ENCODE data around the gene PPM1L.

PPM1L gene

GRCh38 chr3:160765211-160765610 lies 9.2 kb downstream of the PPM1L start:
- no peak for DNase-seq

DNA sequence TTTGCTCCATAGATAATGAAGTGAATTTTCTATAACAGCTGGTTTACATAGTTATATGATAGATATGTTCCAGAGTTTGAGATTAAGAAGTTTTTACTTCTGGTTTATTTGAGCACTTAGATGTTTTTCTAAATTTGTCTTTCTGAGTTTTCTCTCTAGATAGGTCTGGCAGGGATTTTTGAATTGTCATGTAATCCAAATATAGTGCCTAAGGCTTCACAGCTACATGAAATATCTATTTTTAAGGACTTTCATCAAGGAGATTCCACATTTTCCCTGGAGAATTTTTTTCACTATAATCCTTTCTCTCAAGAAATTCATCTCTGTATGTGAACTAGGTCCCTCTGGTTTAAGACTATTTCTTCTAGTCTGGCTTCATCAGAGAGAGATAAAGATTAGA lies 12.0 kb downstream of the PPM1L start:
- DNase-seq = no peak

DNA sequence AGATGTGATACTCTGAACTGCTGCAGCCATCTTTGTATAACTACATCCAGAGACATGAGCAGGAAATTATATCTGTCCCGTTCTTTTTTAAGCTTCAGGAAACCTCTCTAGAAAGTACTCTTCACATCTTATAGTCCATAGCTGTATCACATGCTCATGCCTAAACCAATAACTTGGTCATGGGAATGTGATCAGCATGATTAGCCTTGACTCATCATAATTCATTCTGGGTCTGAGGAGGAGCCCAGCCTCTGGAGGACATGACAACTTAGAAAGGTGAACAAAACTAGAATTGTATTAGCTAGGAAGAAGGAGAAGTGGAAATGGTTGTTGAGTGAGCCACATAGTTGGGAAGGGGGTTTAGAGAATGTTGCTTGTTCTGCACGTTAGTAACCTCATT lies 12.9 kb downstream of the PPM1L start:
- no peak for DNase-seq

- no peak for DNase-seq
Measured at GRCh38 chr3:160771811-160772459, 15.9 kb downstream of the PPM1L start.

- DNase-seq = no peak
Measured at GRCh38 chr3:160773722-160774121, 17.7 kb downstream of the PPM1L start.

DNA sequence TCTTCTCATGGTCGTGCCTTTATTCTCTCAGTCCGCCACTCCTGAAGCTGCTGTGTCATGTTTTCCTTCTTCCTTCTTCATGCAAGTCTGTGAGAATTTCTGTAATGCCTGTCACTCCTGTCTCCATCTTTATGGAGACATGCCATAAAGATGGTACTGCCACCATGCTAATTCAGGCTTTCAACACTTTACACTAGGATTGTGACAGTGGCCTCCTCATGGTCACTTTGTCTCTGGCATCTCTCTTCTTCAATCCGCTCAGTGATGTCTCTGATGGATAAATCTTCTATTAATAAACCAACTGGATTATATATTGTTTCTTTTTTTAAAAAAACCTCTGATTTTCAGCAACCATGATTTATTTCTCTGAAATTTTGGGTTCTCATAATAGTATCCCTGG lies 18.1 kb downstream of the PPM1L start:
- DNase-seq = no peak

GRCh38 chr3:160778480-160778879 lies 22.4 kb downstream of the PPM1L start:
- DNase-seq = no peak

- DNase-seq = no peak
Measured at GRCh38 chr3:160779040-160779439, 23.0 kb downstream of the PPM1L start.

DNA sequence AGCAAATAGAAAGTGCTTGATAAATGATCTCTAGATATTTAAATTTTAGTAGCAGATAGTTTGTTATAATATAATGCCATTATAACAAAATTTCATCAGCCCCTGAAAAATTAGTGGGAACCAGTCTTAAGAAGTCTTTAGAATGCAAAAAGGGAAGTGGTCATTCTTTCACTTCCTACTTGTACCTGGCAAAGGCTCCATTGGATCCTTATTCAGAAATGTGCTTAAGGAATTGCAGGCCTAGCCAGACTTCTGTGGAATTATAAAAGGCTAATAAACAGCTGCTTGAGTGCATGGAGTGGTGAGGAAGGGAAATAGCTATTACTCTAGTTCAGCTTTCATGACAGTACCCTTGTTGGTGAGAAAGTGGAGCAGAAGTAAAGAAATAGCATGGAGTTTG lies 24.2 kb downstream of the PPM1L start:
- no peak for DNase-seq

DNA sequence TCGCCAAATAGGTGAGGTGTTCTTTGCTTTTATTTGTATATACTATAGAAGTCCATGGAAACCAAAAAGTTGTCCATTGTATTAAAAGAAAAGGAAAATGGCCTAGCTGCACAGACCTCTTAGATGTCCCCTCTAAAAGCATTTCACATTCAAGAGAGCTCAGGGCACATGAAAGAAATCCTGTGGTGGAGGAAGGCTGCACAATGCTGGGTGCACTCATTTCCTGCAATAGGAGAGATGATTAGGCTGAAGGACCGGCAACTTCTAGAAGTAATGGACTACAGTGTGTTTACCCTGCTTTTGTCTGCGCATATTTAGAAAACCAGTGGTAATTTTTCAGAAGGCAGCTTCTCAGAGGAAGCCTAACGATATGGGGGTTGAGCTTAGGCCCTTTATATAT lies 25.4 kb downstream of the PPM1L start:
- DNase-seq = no peak

- no peak for DNase-seq
Measured at GRCh38 chr3:160781863-160782262, 25.8 kb downstream of the PPM1L start.

DNA sequence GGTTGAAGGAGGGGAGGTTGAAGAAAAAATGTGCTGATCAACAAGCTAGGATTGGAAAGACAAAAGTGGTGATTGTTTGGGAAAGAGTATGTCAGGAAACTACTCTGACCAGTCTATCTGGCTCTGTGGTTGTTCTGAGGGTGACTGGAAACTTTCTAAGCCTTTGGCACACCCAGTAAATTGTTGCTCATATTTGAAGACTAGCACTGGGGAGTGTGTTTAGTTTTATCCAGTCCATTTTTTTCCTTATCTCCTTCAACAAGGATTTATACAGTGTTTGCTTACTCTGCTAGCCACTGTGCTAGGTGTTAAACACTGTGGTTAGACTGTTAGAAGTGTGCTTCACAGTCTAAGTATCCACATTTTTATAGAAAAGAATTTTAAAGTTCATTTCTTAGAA lies 28.8 kb downstream of the PPM1L start:
- DNase-seq = no peak

- no peak for DNase-seq
Measured at GRCh38 chr3:160790726-160791125, 34.7 kb downstream of the PPM1L start.

DNA sequence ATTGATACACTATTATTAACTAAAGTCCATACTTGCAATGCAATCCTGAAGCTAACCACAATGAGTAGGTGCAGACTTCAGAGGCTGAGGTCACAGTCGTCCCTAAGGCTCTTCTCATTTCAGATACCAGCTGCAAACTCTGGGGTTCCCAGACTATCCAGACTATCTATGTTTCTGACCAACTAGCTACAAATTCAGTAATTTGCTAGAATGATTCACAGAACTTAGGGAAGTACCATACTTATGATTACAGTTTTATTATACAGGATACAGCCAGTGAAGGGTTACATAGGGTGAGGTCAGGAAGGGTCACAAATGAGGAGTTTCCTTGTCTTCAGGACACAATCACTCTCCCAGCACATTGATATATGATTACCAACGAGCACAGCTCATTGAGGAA lies 36.5 kb downstream of the PPM1L start:
- no peak for DNase-seq

- DNase-seq = no peak
Measured at GRCh38 chr3:160793722-160794252, 37.8 kb downstream of the PPM1L start.

DNA sequence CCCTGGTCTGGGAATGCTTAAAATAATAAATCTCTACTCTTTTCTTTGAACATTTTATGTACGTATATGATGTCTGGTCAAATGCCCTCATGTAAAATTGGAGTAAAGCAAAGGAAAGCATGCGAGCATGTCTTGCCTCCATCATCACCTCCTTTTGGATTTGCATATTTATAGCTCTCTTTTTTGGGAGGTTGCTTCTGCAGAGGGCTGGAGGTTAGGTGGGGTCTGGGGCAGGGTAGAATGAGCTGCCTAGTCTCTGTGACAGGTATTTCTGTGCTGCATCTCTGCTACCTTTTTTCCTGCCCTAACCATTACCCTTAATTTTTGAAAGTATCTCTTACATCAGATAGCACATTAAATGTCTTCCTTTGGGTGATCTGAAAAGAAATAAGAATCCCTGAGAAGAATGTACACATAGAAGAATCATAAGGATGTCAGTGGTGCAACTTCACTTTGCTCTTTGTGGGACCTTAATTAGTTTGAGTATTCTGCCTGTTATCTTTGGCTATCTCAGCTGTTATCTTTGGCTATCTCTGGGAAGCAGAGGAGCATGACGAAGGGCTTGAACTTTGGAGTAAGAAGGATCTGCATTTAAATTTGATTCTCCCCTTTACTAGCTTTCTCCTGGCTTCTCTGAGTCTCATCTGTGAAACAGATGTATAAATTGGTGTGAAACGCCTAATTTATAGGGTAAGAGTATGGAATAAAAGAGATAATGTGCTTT lies 40.2 kb downstream of the PPM1L start:
- no peak for DNase-seq

DNA sequence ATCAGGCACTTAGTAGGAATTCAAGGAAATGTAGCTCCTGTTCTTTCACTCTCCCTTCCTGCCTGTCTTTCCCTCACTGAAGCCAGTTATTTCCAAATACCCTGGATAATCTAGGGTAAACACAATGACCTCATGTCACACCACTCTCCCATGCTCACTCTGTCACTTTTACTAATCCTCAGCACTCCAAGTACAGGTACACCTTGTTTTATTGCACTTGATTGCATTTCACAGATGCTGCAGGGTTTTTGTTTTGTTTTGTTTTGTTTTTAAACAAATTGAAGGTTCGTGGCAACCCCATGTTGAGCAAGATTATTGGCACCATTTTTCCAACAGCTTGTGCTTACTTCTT lies 40.8 kb downstream of the PPM1L start:
- DNase-seq = no peak

DNA sequence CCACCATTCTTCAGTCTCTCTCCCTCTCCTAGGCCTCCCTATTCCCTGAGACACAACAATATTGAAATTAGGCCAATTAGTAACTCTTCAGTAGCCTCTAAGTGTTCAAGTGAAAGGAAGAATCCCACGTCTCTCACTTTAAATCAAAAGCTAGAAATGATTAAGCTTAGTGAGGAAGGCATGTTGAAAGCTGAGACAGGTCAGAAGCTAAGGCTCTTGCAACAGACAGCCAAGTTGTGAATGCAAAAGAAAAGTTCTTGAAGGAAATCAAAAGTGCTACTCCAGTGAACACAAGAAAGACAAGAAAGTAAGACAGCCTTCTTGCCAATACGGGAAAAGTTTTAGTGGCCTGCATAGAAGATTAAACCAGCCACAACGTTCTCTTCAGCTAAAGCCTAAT lies 41.3 kb downstream of the PPM1L start:
- no peak for DNase-seq

DNA sequence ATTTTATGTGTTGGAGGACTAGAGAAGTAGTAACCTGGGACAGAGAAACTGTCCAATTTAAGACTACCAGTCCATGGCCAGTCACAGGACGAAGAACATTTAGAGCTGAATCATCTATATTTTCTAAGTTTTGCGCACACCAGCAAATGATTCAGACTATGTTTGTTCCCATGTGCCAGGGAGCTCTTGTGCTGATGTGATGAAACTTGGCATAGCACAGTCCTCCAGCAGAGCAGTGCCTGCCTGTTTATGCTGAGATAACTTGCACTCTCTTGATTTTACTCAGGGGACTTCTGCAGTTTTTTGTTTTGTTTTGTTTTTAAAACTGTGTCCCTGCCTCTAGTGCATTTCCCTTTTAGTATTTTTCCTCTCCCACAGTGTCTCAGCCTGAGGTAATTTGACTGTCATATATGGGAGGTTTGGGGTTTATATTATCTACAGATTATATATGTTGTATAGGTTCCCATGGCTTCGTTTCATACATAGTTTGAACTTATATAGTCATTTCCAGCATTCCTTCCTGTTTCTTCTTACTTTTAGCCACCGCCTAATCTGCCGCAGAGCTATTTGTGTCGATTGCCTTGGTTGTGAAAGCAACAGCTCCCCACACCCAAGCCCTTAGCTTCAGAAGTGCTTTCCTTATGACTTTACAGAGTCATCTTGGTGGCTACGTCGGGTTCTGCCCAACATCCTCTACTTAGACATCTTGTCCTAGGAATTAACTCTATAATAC lies 45.5 kb downstream of the PPM1L start:
- DNase-seq = no peak

GRCh38 chr3:160804762-160805161 lies 48.7 kb downstream of the PPM1L start:
- peak; percentile 32 for DNase-seq

DNA sequence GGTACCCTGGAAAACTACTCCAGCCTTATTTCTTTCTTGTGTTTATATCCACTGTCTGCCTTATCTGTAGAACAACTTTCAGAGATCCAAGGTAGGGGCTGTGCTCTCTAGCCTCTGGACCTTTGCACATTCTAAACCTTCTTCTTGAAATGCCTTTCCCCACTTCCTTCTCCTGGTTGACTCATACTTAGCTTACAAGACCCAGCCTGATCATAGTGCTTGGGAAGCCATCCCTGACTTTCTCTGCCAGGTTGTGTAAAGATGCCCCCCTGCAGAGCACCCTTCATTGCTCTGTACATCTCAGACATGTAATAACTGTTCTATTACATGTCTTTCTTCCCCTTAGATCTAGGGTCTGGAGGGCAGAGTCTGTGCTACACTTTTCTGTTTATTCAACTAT lies 50.1 kb downstream of the PPM1L start:
- DNase-seq = no peak

DNA sequence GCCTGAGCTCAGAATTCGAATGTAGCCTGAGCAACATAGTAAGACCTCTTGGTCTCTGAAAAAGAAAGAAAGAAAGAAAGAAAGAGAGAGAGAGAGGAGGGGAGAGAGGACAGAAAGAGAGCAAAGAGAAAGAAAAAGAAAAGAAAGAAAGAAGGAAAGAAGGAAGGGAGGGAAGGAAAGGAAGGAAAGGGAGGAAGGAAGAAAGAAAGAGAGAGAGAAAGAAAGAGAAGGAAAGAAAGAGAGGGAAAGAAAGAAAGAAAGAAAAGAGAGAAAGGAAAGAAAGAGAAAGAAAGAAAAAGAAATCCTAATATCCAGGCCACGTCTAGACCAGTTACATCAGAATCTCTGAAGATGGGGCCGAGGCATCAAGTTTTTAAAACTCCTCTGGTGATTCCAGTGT lies 50.7 kb downstream of the PPM1L start:
- no peak for DNase-seq

DNA sequence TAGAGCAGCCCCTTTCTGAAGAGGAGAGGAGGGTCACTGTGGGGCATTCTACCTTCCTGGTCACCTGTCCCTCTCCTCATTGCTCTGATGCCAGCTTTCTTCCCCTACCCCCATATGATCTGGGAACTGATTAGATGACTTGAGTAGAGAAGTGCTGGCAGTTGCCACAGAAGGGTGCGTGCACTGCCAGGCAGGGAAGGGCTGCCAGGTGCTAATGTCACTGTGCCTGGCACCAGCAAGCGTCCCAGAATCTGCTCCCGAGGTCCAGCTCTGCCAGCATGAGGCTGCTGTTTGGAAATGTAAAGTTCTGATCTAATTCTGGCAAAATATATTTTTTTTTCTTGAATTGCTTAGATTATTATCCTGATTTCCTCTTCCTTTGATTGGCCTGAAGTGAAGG lies 52.8 kb downstream of the PPM1L start:
- DNase-seq = no peak

DNA sequence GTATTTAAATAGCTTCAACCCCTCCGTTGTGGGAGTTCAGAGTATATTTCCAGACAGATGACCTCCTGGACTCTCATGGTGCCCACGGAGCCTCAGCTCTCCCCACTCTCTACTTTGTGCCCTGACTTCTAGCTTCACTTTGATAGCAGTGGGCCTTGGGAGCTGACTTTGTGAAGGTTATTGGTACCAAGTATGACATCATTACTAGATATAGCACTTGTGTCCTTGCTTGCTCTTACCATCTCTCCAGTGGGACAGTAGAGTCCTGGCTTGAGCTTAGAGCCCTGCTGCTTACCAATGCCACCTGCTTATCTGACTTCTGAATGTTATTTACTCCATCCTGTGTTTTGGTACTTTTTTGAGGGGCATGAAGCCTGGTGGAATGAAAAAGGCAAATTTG lies 53.4 kb downstream of the PPM1L start:
- no peak for DNase-seq
